Liver (tissue), 9 donors: ENCODE data around the gene HSFX4. TPM values are rescaled to one million over a fixed set of nuclear protein-coding genes. Genes with fewer than 3 reads are reported as not detected.

Experiments
- DNase-seq: peaks from one replicate; pipeline ENCODE4 v3.0.0-alpha.2; 2017; ENCODE audit warnings: low spot score
- H3K27ac ChIP-seq, 2 donors: one replicate each; pipeline ENCODE4 v1.7.0; 2013; ENCODE audit warnings: inconsistent platforms in 2 of 2, low read length in 2 of 2, control low read depth in 1 of 2, low read depth in 1 of 2, mild to moderate bottlenecking in 1 of 2
- H3K27me3 ChIP-seq, 4 donors: one replicate each; pipeline versions ENCODE4 v1.6.1 to v1.7.0; 2013; ENCODE audit warnings: low read length in 3 of 4, inconsistent platforms in 1 of 4, mild to moderate bottlenecking in 1 of 4, moderate library complexity in 1 of 4; ENCODE audit not compliant: control insufficient read depth in 4 of 4, insufficient read depth in 4 of 4
- H3K36me3 ChIP-seq, 4 donors: one replicate each; pipeline versions ENCODE4 v1.6.1 to v1.7.0; 2013; ENCODE audit warnings: low read length in 3 of 4, mild to moderate bottlenecking in 3 of 4, low read depth in 1 of 4, moderate library complexity in 1 of 4; ENCODE audit not compliant: control insufficient read depth in 4 of 4, insufficient read depth in 3 of 4
- H3K4me1 ChIP-seq, 4 donors: one replicate each; pipeline versions ENCODE4 v1.6.1 to v1.7.0; 2013; ENCODE audit warnings: low read length in 3 of 4, mild to moderate bottlenecking in 3 of 4, moderate library complexity in 1 of 4; ENCODE audit not compliant: control insufficient read depth in 4 of 4, insufficient read depth in 4 of 4
- H3K4me3 ChIP-seq, 3 donors: one replicate each; pipeline versions ENCODE4 v1.6.1 to v1.7.0; 2013; ENCODE audit warnings: low read length in 3 of 3, control low read depth in 1 of 3, low read depth in 1 of 3, mild to moderate bottlenecking in 1 of 3
- H3K9ac ChIP-seq, 2 donors: one replicate each; pipeline ENCODE4 v1.7.0; 2013; ENCODE audit warnings: low read length in 2 of 2, mild to moderate bottlenecking in 2 of 2, moderate library complexity in 2 of 2, control low read depth in 1 of 2, low read depth in 1 of 2
- H3K9me3 ChIP-seq, 4 donors: one replicate each; pipeline versions ENCODE4 v1.6.1 to v1.7.0; 2013; ENCODE audit warnings: low read length in 3 of 4; ENCODE audit not compliant: control insufficient read depth in 4 of 4
- ATF3 ChIP-seq: IDR thresholded peaks from 2 replicates; pipeline ENCODE4 v1.6.1; 2016; ENCODE audit warnings: antibody characterized with exemption
- FOXA1 ChIP-seq: IDR thresholded peaks from 2 replicates; pipeline ENCODE4 v1.6.1; 2016; ENCODE audit warnings: antibody characterized with exemption
- FOXA2 ChIP-seq: IDR thresholded peaks from 2 replicates; pipeline ENCODE4 v1.6.1; 2016; ENCODE audit warnings: antibody characterized with exemption
- GABPA ChIP-seq, 2 donors: IDR thresholded peaks in 1 of 2; conservative IDR thresholded peaks in 1 of 2; 2 replicates each; pipeline ENCODE4 v1.6.1; 2016; ENCODE audit warnings: antibody characterized with exemption in 2 of 2, mild to moderate bottlenecking in 1 of 2, moderate library complexity in 1 of 2
- HNF4G ChIP-seq: IDR thresholded peaks from 2 replicates; pipeline ENCODE4 v1.6.1; 2016; ENCODE audit warnings: antibody characterized with exemption
- JUND ChIP-seq, 2 donors: IDR thresholded peaks; 2 replicates each; pipeline ENCODE4 v1.6.1; 2016; ENCODE audit warnings: antibody characterized with exemption in 2 of 2
- NR2F2 ChIP-seq: IDR thresholded peaks from 2 replicates; pipeline ENCODE4 v1.6.1; 2016; ENCODE audit warnings: antibody characterized with exemption
- RAD21 ChIP-seq, 2 donors: IDR thresholded peaks; 2 replicates each; pipeline ENCODE4 v1.6.1; 2016; ENCODE audit warnings: antibody characterized with exemption in 2 of 2, mild to moderate bottlenecking in 2 of 2
- REST ChIP-seq: IDR thresholded peaks from 2 replicates; pipeline ENCODE4 v1.6.1; 2016; ENCODE audit warnings: antibody characterized with exemption, mild to moderate bottlenecking
- RXRA ChIP-seq, 2 donors: IDR thresholded peaks; 2 replicates each; pipeline ENCODE4 v1.6.1; 2017 to 2018; ENCODE audit warnings: antibody characterized with exemption in 2 of 2, mild to moderate bottlenecking in 1 of 2
- SP1 ChIP-seq: IDR thresholded peaks from 2 replicates; pipeline ENCODE4 v1.6.1; 2018; ENCODE audit warnings: antibody characterized with exemption, mild to moderate bottlenecking
- TAF1 ChIP-seq: conservative IDR thresholded peaks from 2 replicates; pipeline ENCODE4 v1.6.1; 2016; ENCODE audit warnings: antibody characterized with exemption, mild to moderate bottlenecking
- YY1 ChIP-seq: IDR thresholded peaks from 2 replicates; pipeline ENCODE4 v1.6.1; 2016; ENCODE audit warnings: antibody characterized with exemption, mild to moderate bottlenecking
- WGBS: extraction: QIAGEN DNeasy Blood & Tissue Kit; methylation state at CpG from one replicate; pipeline ENCODE4 v1.1.7; 2013; 5-methylcytosine and 5-hydroxymethylcytosine counted together
- polyA plus RNA-seq, 2 donors: library from polyadenylated mRNA; stranded (reverse) in 1 of 2; unstranded in 1 of 2; fragments of 200-250 nt in 1 of 2; fragments of >200 nt in 1 of 2; fragmentation: Nextera tagmentation in 1 of 2; extraction: Ambion mirVana in 1 of 2; gene quantifications; one replicate each; pipeline versions ENCODE4 v1.2.1 to v1.2.3, GENCODE V29; 2013 to 2015
- total RNA-seq, 2 donors: library from RNA; depleted of rRNA; stranded (reverse); fragments of >200 nt; gene quantifications; one replicate each; pipeline ENCODE4 v1.2.3, GENCODE V29; 2014
- TF ChIP-seq, protein P1 (sequence below): IDR thresholded peaks from 2 replicates; pipeline ENCODE4 v1.6.1; 2016; ENCODE audit warnings: antibody characterized with exemption
- TF ChIP-seq, protein P2 (sequence below): IDR thresholded peaks from 2 replicates; pipeline ENCODE4 v1.6.1; 2016; ENCODE audit warnings: antibody characterized with exemption
- TF ChIP-seq, protein P3 (sequence below): fragments of 150-350 bp; IDR thresholded peaks from 2 replicates; pipeline ENCODE4 v1.5.1; 2017; ENCODE audit warnings: improper control_type of control experiment, low read depth, low read length; ENCODE audit not compliant: missing input control
- donor health status: healthy.
- donor health status: healthy.
- donor health status: healthy.
- donor health status: healthy.
- donor health status: healthy.

Gene HSFX4
- total and polyA plus RNA-seq, 4 donors = not detected

- TF ChIP-seq FOXA1 (no peak), GABPA (IDR thresholded peaks at IDR 0.05 in 1 of 2, conservative IDR thresholded peaks at IDR 0.05 in 1 of 2) (no peak), YY1 (no peak), SP1 (no peak), TAF1 (no peak), RXRA (IDR thresholded peaks at IDR 0.05) (no peak), ATF3 (no peak), FOXA2 (no peak), HNF4G (no peak), REST (no peak), RAD21 (IDR thresholded peaks at IDR 0.05) (no peak), JUND (IDR thresholded peaks at IDR 0.05) (no peak), NR2F2 (no peak)
- TF ChIP-seq, protein P1, sequence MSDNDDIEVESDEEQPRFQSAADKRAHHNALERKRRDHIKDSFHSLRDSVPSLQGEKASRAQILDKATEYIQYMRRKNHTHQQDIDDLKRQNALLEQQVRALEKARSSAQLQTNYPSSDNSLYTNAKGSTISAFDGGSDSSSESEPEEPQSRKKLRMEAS = no peak
- TF ChIP-seq, protein P2, sequence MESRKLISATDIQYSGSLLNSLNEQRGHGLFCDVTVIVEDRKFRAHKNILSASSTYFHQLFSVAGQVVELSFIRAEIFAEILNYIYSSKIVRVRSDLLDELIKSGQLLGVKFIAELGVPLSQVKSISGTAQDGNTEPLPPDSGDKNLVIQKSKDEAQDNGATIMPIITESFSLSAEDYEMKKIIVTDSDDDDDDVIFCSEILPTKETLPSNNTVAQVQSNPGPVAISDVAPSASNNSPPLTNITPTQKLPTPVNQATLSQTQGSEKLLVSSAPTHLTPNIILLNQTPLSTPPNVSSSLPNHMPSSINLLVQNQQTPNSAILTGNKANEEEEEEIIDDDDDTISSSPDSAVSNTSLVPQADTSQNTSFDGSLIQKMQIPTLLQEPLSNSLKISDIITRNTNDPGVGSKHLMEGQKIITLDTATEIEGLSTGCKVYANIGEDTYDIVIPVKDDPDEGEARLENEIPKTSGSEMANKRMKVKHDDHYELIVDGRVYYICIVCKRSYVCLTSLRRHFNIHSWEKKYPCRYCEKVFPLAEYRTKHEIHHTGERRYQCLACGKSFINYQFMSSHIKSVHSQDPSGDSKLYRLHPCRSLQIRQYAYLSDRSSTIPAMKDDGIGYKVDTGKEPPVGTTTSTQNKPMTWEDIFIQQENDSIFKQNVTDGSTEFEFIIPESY = no peak
- TF ChIP-seq, protein P3, sequence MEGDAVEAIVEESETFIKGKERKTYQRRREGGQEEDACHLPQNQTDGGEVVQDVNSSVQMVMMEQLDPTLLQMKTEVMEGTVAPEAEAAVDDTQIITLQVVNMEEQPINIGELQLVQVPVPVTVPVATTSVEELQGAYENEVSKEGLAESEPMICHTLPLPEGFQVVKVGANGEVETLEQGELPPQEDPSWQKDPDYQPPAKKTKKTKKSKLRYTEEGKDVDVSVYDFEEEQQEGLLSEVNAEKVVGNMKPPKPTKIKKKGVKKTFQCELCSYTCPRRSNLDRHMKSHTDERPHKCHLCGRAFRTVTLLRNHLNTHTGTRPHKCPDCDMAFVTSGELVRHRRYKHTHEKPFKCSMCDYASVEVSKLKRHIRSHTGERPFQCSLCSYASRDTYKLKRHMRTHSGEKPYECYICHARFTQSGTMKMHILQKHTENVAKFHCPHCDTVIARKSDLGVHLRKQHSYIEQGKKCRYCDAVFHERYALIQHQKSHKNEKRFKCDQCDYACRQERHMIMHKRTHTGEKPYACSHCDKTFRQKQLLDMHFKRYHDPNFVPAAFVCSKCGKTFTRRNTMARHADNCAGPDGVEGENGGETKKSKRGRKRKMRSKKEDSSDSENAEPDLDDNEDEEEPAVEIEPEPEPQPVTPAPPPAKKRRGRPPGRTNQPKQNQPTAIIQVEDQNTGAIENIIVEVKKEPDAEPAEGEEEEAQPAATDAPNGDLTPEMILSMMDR = no peak
- no peak for DNase-seq
- Histone ChIP-seq H3K4me1 (no peaks in the 10 kb centered on the region), H3K4me3 (no peak overlapping the region), H3K27me3 (no peaks in the 10 kb centered on the region), H3K9me3 (no peaks in the 10 kb centered on the region), H3K36me3 (no peaks in the 10 kb centered on the region), H3K9ac (no peak overlapping the region), H3K27ac (no peak overlapping the region)
- 92% methylated on average over 1 of the region's 1 CpG for WGBS
Measured at GRCh38 chrX:149898554-149898953, 30.8 kb upstream of the HSFX4 start.
